ENCODE results near the gene IKZF5. TPM values are rescaled to one million over a fixed set of nuclear protein-coding genes. Genes with fewer than 3 reads are reported as not detected.

The IKZF5 gene
- total RNA-seq, 1 experiment from 2014 or later = 12.5 TPM

DNA sequence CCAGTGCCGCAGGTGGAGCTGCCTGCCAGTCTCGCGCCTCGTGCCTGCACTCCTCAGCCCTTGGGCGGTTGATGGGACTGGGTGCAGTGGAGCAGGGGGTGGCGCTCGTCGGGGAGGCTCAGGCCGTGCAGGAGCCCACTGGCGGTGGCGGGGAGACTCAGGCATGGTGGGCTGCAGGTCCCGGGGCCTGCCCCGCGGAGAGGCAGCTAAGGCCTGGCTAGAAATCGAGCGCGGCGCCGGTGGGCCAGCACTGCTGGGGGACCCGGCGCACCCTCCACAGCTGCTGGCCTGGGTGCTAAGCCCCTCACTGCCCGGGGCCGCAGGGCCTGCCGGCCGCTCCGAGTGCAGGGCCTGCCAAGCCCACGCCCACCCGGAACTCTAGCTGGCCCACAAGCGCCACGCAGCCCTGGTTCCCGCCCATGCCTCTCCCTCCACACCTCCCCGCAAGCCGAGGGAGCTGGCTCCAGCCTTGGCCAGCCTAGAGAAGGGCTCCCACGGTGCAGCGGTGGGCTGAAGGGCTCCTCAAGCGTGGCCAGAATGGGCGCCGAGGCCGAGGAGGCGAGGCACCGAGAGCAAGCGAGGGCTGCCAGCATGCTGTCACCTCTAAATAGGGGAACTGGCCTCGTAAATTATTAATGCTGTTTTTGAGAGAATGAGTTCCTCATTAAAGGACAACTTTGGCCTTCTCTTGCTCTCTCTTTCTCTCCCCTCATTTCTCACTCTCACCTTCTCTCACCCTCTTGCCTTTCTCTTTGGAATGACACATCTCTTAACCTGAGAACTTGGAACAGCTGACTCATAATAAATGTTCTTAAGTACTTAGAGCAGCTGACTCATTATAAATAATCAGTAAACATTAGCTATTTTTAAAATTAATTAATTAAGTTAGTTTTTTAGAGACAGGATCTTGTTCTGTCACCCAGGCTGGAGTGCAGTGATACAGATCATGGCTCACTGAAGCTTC is 5.1 kb upstream of the IKZF5 start:
- H3K4me1 Mint-ChIP-seq = peaks cover 52 to 54% of the 10 kb centered on the region in 2 experiments
- no peaks in the 10 kb centered on the region for H3K9me3 ChIP-seq (ENCODE audit: control insufficient read depth, low read depth, low read length)
- no peak overlapping the region for H3T11ph ChIP-seq (ENCODE audit: low read length)
- H3K36me3 Mint-ChIP-seq (ENCODE audit: insufficient read depth in 1 of 3, low read depth in 3 of 3) = peaks cover 21 to 38% (median 26%) of the 10 kb centered on the region in 3 experiments
- H3K56ac ChIP-seq (ENCODE audit: insufficient read length, low read depth, low read length) = no peak overlapping the region
- no peak overlapping the region for H2BK12ac ChIP-seq (ENCODE audit: insufficient read length, low read depth, low read length)
- H4K8ac ChIP-seq (replicated peaks; ENCODE audit: insufficient read length, low read depth, low read length) = no peak overlapping the region
- no peak overlapping the region for H3K27ac Mint-ChIP-seq
- no peak overlapping the region for H3K27ac ChIP-seq (ENCODE audit: insufficient read length, low read depth, low read length)
- peaks cover 8% of the 10 kb centered on the region; the same call in 1 of the 2 replicates for H3K4me1 ChIP-seq (ENCODE audit: insufficient read depth, low read length)
- no peak overlapping the region for H4K5ac ChIP-seq (ENCODE audit: insufficient read length, low read depth, low read length)
- H3K4ac ChIP-seq (ENCODE audit: low read depth, low read length) = no peak overlapping the region
- H2AFZ ChIP-seq (ENCODE audit: low read length) = no peak overlapping the region
- H3K4me2 ChIP-seq (ENCODE audit: insufficient read depth, insufficient read length, low read length) = no peak overlapping the region
- H2BK5ac ChIP-seq (ENCODE audit: insufficient read length, low read length) = no peak overlapping the region
- H2AK5ac ChIP-seq (ENCODE audit: insufficient read length, low read length) = no peak overlapping the region
- no peak overlapping the region for H3K18ac ChIP-seq (ENCODE audit: insufficient read length, low read depth, low read length)
- peaks cover 28% of the 10 kb centered on the region for H3K27me3 Mint-ChIP-seq (ENCODE audit: low read depth)
- no peaks in the 10 kb centered on the region for H3K79me1 ChIP-seq (ENCODE audit: insufficient read depth, low read depth, low read length, poor library complexity, severe bottlenecking)
- no peak overlapping the region for H2BK20ac ChIP-seq (ENCODE audit: low read depth, low read length, poor library complexity, severe bottlenecking)
- H3K23ac ChIP-seq (ENCODE audit: insufficient read length, low read depth, low read length) = no peak overlapping the region
- H4K91ac ChIP-seq (ENCODE audit: insufficient read length, low read depth, low read length) = no peak overlapping the region
- DNase-seq = no peak
- peaks cover 10% of the 10 kb centered on the region for H3K23me2 ChIP-seq (ENCODE audit: insufficient read length, low read depth, low read length, poor library complexity, severe bottlenecking)
- no peaks in the 10 kb centered on the region for H4K20me1 ChIP-seq (ENCODE audit: control insufficient read depth, insufficient read depth, insufficient read length)
- peaks cover 4 to 9% of the 10 kb centered on the region in 2 experiments; a peak in 4 of 5 replicates for H3K9me3 Mint-ChIP-seq
- TF ChIP-seq, protein P1, sequence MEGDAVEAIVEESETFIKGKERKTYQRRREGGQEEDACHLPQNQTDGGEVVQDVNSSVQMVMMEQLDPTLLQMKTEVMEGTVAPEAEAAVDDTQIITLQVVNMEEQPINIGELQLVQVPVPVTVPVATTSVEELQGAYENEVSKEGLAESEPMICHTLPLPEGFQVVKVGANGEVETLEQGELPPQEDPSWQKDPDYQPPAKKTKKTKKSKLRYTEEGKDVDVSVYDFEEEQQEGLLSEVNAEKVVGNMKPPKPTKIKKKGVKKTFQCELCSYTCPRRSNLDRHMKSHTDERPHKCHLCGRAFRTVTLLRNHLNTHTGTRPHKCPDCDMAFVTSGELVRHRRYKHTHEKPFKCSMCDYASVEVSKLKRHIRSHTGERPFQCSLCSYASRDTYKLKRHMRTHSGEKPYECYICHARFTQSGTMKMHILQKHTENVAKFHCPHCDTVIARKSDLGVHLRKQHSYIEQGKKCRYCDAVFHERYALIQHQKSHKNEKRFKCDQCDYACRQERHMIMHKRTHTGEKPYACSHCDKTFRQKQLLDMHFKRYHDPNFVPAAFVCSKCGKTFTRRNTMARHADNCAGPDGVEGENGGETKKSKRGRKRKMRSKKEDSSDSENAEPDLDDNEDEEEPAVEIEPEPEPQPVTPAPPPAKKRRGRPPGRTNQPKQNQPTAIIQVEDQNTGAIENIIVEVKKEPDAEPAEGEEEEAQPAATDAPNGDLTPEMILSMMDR (conservative IDR thresholded peaks at IDR 0.05) = no peak
- H3K9ac ChIP-seq (ENCODE audit: extremely low read depth, insufficient read length, low read length) = no peak overlapping the region
- H3K14ac ChIP-seq (ENCODE audit: insufficient read depth, low read length) = no peak overlapping the region
- H3K27me3 ChIP-seq (ENCODE audit: insufficient read depth, low read length) = peaks cover 16% of the 10 kb centered on the region; the same call in 1 of the 2 replicates
- H3K4me3 Mint-ChIP-seq = no peak overlapping the region
- H2BK120ac ChIP-seq (ENCODE audit: low read depth, low read length, poor library complexity, severe bottlenecking) = no peak overlapping the region
- no peak overlapping the region for H2BK15ac ChIP-seq (ENCODE audit: low read depth, low read length)
- no CpG with 5 or more reads among the region's 43 CpGs for WGBS (ENCODE audit: extremely low coverage, insufficient read length, low lambda C conversion rate)
- H3K79me2 ChIP-seq (ENCODE audit: insufficient read depth, low read length) = no peaks in the 10 kb centered on the region

Data from H9 (cell line).